ENCODE results near the gene INO80.
A peak's percentile ranks its signal among the peaks of the same experiment; 100 is the strongest.
"Not testable (repeated sequence)": the region's sequence is repeated elsewhere in the genome, so short reads cannot be mapped to it uniquely, and the experiment has no call there.

The INO80 gene

GRCh38 chr15:40982855-40983254 is 133.2 kb downstream of the INO80 start:
- DNase-seq (no peak), ATAC-seq (no peak)
- H3K4me1 Mint-ChIP-seq, result no peaks in the 10 kb centered on the region
- H3K4me3 Mint-ChIP-seq, result no peak overlapping the region
- H3K9me3 Mint-ChIP-seq, result no peaks in the 10 kb centered on the region
- no peak overlapping the region for H3K27ac Mint-ChIP-seq
- no peaks in the 10 kb centered on the region for H3K27me3 Mint-ChIP-seq

GRCh38 chr15:40981186-40981585 is 134.9 kb downstream of the INO80 start:
- no peak overlapping the region for H3K4me3 Mint-ChIP-seq
- no peak for ATAC-seq
- no peak for DNase-seq
- no peaks in the 10 kb centered on the region for H3K9me3 Mint-ChIP-seq
- no peaks in the 10 kb centered on the region for H3K4me1 Mint-ChIP-seq
- no peak overlapping the region for H3K27ac Mint-ChIP-seq
- H3K27me3 Mint-ChIP-seq, result no peaks in the 10 kb centered on the region

GRCh38 chr15:40978562-40978961 is 137.5 kb downstream of the INO80 start:
- no peaks in the 10 kb centered on the region for H3K27me3 Mint-ChIP-seq
- H3K4me3 Mint-ChIP-seq, result no peak overlapping the region
- no peaks in the 10 kb centered on the region for H3K4me1 Mint-ChIP-seq
- DNase-seq (no peak), ATAC-seq (no peak)
- H3K27ac Mint-ChIP-seq, result peak overlapping the region in 1 of 2 donors; percentile 61
- H3K9me3 Mint-ChIP-seq, result no peaks in the 10 kb centered on the region

- H3K4me3 Mint-ChIP-seq, result no peak overlapping the region
- H3K9me3 Mint-ChIP-seq, result no peaks in the 10 kb centered on the region
- ATAC-seq (no peak), DNase-seq (no peak)
- H3K27me3 Mint-ChIP-seq, result no peaks in the 10 kb centered on the region
- peak overlapping the region in 1 of 2 donors; percentile 61 for H3K27ac Mint-ChIP-seq
- H3K4me1 Mint-ChIP-seq, result no peaks in the 10 kb centered on the region
Measured at GRCh38 chr15:40978141-40978540, 137.9 kb downstream of the INO80 start.

DNA sequence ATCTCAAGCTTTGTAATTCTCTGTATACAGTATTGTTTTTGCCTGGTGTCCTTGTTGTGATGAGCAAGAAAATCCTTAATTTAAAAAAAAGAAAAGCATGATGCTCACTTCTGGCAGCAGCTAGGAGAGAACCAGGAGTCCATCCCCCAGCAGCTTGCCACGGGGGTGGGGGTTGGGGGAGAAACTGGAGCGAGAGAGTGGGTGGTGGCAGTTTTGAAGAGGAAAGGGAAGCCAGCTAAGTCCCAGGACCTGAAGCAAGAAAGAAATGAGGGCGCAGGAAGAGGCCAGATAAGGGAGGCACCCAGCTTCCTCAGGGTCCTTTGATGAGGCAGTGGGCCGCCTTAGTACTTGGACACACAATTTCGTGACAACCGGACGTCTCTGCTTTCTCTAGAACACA is 139.3 kb downstream of the INO80 start:
- Mint-ChIP-seq H3K27me3 (no peaks in the 10 kb centered on the region), H3K4me1 (peaks cover 5% of the 10 kb centered on the region), H3K4me3 (no peak overlapping the region), H3K9me3 (no peaks in the 10 kb centered on the region), H3K27ac (no peak overlapping the region)
- ATAC-seq, result no peak
- DNase-seq, result no peak

- no peaks in the 10 kb centered on the region for H3K9me3 Mint-ChIP-seq
- peaks cover 5% of the 10 kb centered on the region for H3K4me1 Mint-ChIP-seq
- ATAC-seq, result no peak
- no peak overlapping the region for H3K4me3 Mint-ChIP-seq
- H3K27me3 Mint-ChIP-seq, result no peaks in the 10 kb centered on the region
- no peak for DNase-seq
- no peak overlapping the region for H3K27ac Mint-ChIP-seq
Measured at GRCh38 chr15:40974879-40975278, 141.2 kb downstream of the INO80 start.

- ATAC-seq (no peak), DNase-seq (no peak)
- peaks cover 5% of the 10 kb centered on the region for H3K4me1 Mint-ChIP-seq
- H3K27me3 Mint-ChIP-seq, result no peaks in the 10 kb centered on the region
- peak overlapping the region in 1 of 2 donors; percentile 59 for H3K27ac Mint-ChIP-seq
- H3K4me3 Mint-ChIP-seq, result no peak overlapping the region
- H3K9me3 Mint-ChIP-seq, result no peaks in the 10 kb centered on the region
Measured at GRCh38 chr15:40969363-40969762, 146.7 kb downstream of the INO80 start.

DNA sequence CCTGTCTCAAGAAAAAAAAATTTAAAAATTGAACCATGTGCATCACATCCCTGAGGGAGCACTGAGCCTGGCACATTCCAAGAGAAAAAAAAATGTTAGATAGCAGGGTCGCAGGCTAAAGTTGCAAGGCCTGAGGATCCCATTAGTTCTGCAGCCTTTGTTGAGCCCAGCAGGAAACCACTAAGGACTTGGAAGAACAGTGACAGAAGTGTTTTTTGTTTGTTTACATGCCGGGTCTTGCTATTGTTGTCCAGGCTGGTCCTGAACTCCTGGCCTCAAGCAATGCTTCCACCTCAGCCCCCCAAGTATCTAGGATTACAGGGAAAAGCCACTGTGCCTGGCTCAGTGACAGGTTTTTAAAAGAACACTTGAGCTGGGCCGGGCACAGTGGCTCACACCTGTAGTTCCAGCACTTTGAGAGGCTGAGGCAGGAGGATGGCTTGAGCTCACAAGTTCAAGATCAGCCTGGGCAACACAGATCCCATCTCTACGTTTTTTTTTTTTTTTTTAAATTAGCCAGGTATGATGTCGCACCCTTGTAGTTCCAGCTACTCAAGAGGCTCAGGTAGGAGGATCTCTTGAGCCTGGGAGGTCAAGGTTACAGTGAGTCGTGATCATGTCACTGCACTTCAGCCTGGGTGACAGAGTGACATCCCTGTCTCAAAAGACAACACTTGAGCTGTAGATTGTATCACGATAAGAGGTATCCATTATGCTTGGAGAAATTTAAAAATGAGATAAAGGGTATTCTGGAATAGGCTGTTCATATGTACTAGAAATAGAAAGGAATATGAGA is 147.6 kb downstream of the INO80 start:
- DNase-seq (no peak), ATAC-seq (no peak)
- no peak overlapping the region for H3K27ac Mint-ChIP-seq
- H3K9me3 Mint-ChIP-seq, result no peaks in the 10 kb centered on the region
- no peak overlapping the region for H3K4me3 Mint-ChIP-seq
- H3K4me1 Mint-ChIP-seq, result peaks cover 5% of the 10 kb centered on the region
- H3K27me3 Mint-ChIP-seq, result no peaks in the 10 kb centered on the region

GRCh38 chr15:40964634-40965033 is 151.4 kb downstream of the INO80 start:
- no peaks in the 10 kb centered on the region for H3K9me3 Mint-ChIP-seq
- no peak overlapping the region for H3K27ac Mint-ChIP-seq
- H3K4me3 Mint-ChIP-seq, result no peak overlapping the region
- no peak for ATAC-seq
- H3K4me1 Mint-ChIP-seq, result peaks cover 7% of the 10 kb centered on the region
- H3K27me3 Mint-ChIP-seq, result no peaks in the 10 kb centered on the region
- DNase-seq, result no peak

DNA sequence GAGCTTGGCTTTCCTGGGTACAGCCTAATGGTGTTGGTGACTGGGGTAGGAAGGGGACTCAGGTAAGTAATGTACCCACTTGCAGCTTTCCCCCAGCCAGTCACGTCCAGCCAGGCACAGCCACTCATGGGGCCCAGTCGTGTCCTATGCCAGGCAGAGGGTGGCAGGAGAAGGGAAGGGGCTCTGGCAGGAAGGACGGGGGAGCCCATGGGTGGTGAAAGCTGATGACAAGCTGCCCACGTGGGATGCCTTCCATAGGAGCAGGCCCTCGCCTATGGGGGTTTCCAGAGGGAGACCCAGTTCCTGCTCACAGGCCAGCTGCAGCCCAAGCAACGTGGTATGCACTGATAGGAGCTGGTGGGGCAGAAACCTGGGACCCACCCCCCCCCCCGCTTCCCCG is 152.1 kb downstream of the INO80 start:
- DNase-seq (no peak), ATAC-seq (no peak)
- no peaks in the 10 kb centered on the region for H3K9me3 Mint-ChIP-seq
- H3K27me3 Mint-ChIP-seq, result no peaks in the 10 kb centered on the region
- H3K4me3 Mint-ChIP-seq, result no peak overlapping the region
- H3K27ac Mint-ChIP-seq, result no peak overlapping the region
- peaks cover 13% of the 10 kb centered on the region for H3K4me1 Mint-ChIP-seq

GRCh38 chr15:40963201-40963600 is 152.9 kb downstream of the INO80 start:
- Mint-ChIP-seq H3K27ac (peak overlapping the region in 1 of 2 donors; percentile 72), H3K27me3 (no peaks in the 10 kb centered on the region), H3K4me1 (peaks cover 21% of the 10 kb centered on the region), H3K9me3 (no peaks in the 10 kb centered on the region), H3K4me3 (no peak overlapping the region)
- DNase-seq (no peak), ATAC-seq (no peak)

DNA sequence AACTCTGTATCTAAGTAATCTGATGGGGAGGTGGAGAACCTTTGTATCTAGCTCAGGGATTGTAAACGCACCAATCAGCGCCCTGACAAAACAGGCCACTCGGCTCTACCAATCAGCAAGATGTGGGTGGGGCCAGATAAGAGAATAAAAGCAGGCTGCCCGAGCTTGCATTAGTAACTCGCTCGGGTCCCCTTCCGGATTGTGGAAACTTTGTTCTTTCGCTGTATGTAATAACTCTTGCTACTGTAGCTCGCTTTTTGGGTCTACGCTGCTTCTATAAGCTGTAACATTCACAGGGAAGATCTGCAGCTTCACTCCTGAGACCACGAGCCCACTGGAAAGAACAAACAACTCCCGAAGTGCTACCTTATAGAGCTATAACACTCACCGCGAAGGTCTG is 153.8 kb downstream of the INO80 start:
- H3K4me3 Mint-ChIP-seq, H3K9me3 Mint-ChIP-seq, H3K27me3 Mint-ChIP-seq, ATAC-seq, H3K27ac Mint-ChIP-seq, DNase-seq: not testable (repeated sequence)
- H3K4me1 Mint-ChIP-seq, result peaks cover 29% of the 10 kb centered on the region

DNA sequence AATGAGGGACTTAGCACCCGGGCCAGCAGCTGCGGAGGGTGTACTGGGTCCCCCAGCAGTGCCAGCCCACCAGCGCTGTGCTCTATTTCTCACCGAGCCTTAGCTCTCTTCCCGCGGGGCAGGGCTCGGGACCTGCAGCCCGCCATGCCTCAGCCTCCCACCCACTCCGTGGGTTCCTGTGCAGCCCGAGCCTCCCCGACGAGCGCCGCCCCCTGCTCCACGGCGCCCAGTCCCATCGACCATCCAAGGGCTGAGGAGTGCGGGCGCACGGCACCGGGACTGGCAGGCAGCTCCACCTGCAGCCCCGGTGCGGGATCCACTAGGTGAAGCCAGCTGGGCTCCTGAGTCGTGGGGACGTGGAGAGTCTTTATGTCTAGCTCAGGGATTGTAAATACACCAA is 154.3 kb downstream of the INO80 start:
- peaks cover 34% of the 10 kb centered on the region for H3K4me1 Mint-ChIP-seq
- not testable (repeated sequence) for H3K9me3 Mint-ChIP-seq

DNA sequence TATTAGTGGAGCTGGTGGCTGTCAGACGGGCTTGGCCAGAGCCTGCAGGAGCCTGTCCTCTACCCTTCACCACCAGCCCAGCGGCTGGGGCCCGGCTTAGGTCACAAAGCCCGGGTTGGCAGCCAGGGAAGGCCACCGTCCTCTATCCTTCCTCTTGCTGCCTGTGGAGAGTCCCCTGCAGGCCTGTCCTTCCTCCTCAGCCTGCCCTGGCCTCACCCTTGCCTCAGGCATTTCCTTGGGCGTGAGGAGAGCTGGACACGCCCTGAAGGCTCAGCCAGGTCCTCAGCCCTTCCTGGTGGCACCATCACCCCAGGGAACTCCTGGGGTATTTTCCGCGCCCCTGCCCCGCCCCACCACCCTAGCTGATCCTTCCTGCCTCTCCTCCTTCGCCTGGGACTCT is 155.2 kb downstream of the INO80 start:
- peaks cover 42% of the 10 kb centered on the region for H3K4me1 Mint-ChIP-seq
- no peak for ATAC-seq
- DNase-seq, result no peak
- H3K9me3 Mint-ChIP-seq, result no peaks in the 10 kb centered on the region
- H3K27me3 Mint-ChIP-seq, result no peaks in the 10 kb centered on the region
- no peak overlapping the region for H3K27ac Mint-ChIP-seq
- no peak overlapping the region for H3K4me3 Mint-ChIP-seq

More for the DNA sequence above, 154.3 kb downstream of the INO80 start:
- ATAC-seq, H3K27me3 Mint-ChIP-seq, H3K4me3 Mint-ChIP-seq, H3K27ac Mint-ChIP-seq, DNase-seq: not testable (repeated sequence)

GRCh38 chr15:40960151-40960885 is 155.8 kb downstream of the INO80 start:
- Mint-ChIP-seq H3K4me1 (peaks cover 49% of the 10 kb centered on the region), H3K9me3 (no peaks in the 10 kb centered on the region), H3K27me3 (no peaks in the 10 kb centered on the region), H3K27ac (peak overlapping the region; percentile 44 to 89), H3K4me3 (no peak overlapping the region)
- DNase-seq, result no peak
- ATAC-seq, result no peak

DNA sequence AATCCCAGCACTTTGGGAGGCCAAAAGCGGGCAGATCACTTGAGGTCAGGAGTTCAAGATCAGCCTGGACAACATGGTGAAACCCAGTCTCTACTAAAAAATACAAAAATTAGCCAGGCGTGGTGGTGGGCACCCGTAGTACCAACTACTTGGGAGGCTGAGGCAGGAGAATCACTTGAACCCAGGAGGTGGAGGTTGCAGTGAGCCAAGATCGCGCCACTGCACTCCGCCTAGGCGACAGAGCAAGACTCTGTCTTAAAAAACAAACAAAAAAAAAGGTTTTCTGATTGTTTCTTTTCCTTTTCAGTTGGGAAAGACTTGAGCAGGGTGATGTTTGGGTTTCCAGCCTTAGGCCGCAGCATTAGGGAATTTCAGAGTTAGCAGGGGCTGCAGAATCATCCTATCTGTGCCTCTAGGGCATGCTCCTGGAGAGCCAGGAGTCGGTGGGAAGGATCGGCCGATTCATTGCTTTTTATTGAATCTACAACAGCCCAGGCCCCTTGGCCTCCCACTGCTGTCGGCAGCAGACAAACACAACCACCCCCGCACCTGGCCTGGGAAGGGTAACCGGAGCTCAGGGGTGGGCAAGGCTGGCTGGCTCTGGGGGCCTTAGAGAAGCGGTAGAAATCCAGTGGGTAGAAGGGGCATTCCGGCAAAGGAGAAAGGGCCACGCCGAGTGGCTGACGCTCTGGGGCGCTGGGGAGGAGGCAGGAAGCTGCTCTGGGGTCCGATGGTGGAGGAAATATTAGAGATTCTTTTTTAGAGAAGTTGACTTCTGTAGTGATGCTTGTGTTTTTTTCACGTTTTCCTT is 156.5 kb downstream of the INO80 start:
- ATAC-seq, result no peak
- DNase-seq, result no peak
- H3K4me1 Mint-ChIP-seq, result peaks cover 56% of the 10 kb centered on the region
- no peak overlapping the region for H3K4me3 Mint-ChIP-seq
- no peaks in the 10 kb centered on the region for H3K9me3 Mint-ChIP-seq
- no peaks in the 10 kb centered on the region for H3K27me3 Mint-ChIP-seq
- peak overlapping the region; percentile 44 to 89 for H3K27ac Mint-ChIP-seq
